Peyer's patch (tissue), 4 donors: ENCODE measurements around the gene NEMP2.

ENCODE experiments used
- POLR2A ChIP-seq, 2 donors: fragments of 450-650 bp; IDR thresholded peaks; one replicate each; pipeline ENCODE4 v1.5.1; 2017; ENCODE audit warnings: antibody characterized with exemption in 2 of 2, mild to moderate bottlenecking in 2 of 2, moderate library complexity in 2 of 2
- TF ChIP-seq, protein P1 (sequence below), 6 experiments: fragments of 450-650 bp in 4 of 6; fragments of 200-600 bp in 2 of 6; sonication (generic) in 1 of 6; IDR thresholded peaks; one replicate each; pipeline ENCODE4 v1.5.1; 2017 to 2019; ENCODE audit warnings: antibody characterized with exemption in 6 of 6, mild to moderate bottlenecking in 3 of 6, moderate library complexity in 1 of 6

DNA sequence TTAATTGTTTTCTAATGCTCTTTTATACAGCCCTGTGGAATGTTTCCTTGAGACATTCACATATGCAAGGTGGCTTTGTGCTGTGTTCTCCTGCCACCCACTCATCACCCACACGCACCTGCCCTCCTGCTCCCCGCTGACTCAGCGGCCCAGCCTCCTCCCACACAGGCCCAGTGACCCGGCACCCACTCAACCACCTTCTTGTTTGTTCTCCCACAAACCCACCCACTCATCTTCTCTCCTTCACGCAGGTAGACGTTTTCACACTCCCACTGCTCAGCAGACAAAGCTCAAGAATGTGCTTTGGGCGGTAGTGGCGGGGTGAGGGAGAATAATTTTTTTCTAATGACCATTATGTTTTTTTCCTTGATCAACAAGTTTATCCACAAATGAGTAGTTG is 28.6 kb upstream of the NEMP2 start:
- TF ChIP-seq POLR2A (IDR thresholded peaks at IDR 0.05) = no peak
- TF ChIP-seq, protein P1, sequence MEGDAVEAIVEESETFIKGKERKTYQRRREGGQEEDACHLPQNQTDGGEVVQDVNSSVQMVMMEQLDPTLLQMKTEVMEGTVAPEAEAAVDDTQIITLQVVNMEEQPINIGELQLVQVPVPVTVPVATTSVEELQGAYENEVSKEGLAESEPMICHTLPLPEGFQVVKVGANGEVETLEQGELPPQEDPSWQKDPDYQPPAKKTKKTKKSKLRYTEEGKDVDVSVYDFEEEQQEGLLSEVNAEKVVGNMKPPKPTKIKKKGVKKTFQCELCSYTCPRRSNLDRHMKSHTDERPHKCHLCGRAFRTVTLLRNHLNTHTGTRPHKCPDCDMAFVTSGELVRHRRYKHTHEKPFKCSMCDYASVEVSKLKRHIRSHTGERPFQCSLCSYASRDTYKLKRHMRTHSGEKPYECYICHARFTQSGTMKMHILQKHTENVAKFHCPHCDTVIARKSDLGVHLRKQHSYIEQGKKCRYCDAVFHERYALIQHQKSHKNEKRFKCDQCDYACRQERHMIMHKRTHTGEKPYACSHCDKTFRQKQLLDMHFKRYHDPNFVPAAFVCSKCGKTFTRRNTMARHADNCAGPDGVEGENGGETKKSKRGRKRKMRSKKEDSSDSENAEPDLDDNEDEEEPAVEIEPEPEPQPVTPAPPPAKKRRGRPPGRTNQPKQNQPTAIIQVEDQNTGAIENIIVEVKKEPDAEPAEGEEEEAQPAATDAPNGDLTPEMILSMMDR (IDR thresholded peaks at IDR 0.05) = no peak
